HG03571 (cell line): Measurements from ENCODE around the gene ACAP1.

Experiments
- ATAC-seq: cut with Tn5 transposase; IDR thresholded peaks from one replicate; pipeline ENCODE4 v1.9.1; 2021; ENCODE audit not compliant: unreplicated experiment

ACAP1 gene

DNA sequence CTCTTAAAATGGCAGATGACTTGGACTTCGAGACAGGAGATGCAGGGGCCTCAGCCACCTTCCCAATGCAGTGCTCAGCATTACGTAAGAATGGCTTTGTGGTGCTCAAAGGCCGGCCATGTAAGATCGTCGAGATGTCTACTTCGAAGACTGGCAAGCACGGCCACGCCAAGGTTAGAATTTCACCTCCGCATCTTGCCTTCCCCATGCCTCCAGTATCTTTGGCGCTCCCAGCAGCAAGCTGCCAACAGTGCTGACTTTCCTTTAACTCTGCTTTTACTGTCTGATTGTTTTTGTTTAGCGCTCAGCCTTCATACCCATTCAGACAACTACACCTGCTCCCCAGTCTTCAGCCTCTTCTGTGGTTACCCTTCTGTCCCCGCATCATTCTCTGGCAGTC is 26.7 kb upstream of the ACAP1 start:
- no peak for ATAC-seq

- no peak for ATAC-seq
Observed at GRCh38 chr17:7311110-7311705, 25.1 kb upstream of the ACAP1 start.

DNA sequence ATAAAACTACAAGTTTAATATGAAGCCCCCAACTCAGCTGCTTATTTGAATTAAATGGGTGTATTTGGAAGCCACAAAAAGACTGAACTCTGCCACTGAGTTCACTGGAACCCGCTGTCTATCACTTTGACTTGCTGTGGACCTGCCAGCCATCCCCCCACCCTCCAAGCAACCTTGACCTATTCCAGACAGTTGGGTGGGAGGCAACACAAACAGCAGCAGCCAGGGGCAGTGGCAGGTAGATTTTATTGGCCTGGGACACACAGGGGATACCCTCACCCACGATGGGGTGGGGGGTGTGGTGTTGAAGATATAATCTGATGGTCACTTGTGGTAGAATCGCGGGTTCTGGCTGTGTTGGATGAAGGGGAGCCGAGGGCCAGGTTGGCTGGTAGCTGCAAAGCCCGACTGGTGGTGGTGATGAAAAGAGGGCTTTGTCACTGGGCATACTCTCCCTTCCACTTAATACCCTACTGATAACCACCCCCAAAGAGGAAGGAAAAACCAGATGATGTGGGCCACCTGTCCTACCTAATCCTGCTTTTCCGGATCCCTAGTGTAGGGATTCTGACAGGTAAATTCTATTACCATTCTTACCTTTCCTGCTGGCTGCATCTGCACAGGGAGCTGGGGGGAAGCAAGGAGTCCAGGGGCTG is 23.8 kb upstream of the ACAP1 start:
- ATAC-seq: no peak

DNA sequence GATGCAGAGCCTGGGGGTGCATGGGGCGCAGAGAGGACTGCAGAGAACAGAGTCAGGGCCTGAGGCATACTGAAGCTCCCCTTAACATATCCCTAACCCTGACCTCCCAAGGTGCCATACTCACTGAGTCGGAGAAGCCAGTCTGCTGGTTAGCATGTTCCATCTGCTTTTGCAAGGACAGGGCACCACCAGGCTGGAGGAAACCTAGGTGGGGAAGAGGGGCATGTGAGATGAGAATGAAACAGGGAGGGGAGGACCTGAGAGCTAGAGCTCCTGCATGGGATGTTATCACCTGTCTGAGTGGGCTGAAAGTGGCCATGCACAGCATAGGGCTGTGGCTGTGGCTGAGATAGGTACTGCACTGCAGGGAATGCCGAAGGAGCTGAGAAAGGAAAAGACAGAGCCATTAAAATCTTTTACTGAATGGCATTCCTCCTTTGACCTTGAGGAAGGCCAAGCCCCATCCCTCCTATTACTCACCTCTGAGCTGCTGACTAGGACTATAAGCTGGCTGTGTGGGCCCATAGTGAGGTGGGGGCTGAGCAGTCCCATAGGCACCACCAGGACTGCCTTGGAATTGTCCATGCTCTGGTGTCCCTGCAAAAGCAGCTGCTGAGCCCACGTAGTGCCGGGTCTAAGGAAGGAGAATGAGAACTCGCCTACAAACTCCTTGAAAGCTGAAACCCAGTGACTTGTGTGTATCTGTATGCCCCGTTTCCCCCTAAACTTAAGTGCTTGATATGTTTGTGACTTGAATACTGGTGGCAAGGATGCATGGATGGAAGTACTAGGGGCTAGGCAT is 23.0 kb upstream of the ACAP1 start:
- ATAC-seq: no peak

DNA sequence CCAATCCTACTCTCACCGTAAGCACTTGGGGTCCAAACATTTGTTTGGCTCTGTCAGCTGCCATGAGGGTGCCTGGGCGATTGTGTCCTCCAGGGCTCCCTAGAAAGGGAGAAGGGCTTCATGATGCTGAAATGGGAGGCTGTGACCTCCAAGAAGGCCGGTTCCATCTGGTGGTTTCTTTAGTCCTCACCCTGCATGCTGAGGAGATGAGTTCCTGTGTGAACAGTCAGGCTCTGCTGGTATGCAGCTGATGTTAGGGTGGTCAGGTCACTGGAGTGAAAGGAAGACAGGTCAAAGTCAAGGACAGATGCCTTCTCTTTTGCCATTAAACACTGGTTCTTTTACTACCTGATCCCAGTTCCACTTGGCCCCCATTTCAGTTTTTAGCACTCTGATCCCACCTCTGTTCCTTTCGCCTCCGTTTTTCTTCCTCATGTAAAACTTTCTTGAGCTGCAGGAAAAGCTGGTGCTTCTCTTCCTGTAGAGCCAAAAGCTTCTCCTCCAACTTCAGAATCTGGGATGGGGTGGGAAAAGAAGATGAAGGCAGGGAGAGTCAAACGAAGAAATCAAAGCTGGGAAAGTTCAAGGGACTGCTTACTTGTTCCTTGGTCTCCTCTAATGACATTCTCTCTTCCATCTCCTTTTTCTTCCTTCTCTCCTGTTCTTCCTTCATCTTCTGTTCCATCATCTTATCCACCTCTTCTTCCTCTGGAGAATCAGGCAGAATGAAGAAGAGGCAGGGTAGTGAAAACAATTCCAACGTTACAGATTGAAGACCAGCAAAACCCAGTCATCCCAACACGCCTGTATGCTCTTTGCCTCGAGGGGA is 22.2 kb upstream of the ACAP1 start:
- no peak for ATAC-seq

DNA sequence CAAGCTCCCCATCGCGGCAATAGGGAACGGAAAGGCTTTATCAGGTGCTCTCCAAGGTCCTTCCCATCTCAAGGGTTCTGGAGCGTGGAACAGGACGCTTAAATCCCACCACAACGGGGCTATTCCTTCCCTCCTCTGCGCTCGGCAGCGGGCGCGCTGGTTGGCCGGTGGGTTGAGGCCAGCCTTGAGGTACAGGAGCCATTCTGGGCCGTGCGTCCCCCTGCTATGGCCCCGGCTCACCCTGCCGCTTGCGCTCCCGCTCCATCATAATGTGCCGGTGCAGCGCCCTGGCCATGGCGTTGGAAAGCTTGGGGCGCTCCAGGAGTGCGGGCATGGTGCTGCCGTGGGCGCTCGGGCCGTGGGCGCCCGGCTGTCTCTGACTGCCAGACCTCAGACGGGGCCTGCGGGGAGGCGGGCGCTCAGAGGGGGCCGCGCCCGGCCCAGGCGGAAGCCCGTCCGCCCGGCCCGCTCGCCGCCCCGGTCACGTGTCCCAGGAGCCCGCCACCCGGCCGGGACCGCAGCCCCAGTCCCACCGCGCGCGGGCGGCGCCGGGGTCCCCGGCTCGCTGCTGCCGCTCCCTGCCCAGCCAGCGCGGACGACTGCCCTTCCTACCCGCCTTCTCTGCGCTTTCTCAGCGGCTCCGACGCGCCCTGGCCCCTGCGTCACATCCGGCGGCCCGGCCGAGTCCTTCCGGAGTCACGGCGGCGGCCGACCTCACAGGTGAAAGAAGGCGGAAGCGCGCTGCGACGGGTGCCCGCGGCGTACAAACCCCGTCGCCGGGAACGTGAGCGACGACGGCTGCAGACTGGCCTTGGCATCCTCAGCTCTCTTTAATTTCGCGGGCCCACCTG is 21.4 kb upstream of the ACAP1 start, which contains the start of gene GPS2:
Gene GPS2, minus strand, starts transcription at position 642 of the 851 bp plus-strand sequence. Its CDS starts 308 bp downstream, at position 334.
- ATAC-seq: peak; percentile 49

DNA sequence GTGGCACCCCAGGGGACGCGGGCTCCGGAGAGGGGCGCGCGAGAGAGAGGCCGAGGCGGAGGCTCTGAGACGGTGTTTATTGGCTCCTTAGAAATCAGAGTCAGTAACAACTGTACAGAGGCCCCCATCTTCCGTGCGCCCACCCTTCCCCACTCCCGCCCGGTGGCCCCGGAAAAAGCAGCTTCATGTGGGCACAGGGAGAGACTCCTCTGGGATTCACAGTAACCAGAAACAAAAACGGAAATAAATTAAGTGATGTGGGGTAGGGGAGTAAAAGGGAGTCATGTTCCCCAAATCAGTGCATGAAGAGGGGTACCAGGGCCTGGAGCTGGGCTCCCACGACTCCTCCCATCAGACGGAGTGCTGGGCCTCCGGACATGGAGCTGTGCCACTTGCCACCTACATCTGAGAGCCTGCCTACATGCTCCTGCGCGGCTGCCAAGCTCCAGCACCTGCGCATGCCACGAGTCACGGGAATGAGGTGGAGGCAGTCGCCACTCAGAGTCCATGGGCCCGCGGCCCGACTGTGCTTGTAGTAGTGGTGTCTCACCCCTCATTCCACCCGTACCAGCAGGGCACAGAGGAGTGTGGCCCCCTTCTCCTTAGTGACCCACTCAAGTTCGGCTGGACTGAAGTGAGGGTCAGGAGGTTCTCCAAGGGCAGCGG is 20.6 kb upstream of the ACAP1 start:
- no peak for ATAC-seq

GRCh38 chr17:7317161-7317803 is 19.0 kb upstream of the ACAP1 start:
- ATAC-seq: no peak

DNA sequence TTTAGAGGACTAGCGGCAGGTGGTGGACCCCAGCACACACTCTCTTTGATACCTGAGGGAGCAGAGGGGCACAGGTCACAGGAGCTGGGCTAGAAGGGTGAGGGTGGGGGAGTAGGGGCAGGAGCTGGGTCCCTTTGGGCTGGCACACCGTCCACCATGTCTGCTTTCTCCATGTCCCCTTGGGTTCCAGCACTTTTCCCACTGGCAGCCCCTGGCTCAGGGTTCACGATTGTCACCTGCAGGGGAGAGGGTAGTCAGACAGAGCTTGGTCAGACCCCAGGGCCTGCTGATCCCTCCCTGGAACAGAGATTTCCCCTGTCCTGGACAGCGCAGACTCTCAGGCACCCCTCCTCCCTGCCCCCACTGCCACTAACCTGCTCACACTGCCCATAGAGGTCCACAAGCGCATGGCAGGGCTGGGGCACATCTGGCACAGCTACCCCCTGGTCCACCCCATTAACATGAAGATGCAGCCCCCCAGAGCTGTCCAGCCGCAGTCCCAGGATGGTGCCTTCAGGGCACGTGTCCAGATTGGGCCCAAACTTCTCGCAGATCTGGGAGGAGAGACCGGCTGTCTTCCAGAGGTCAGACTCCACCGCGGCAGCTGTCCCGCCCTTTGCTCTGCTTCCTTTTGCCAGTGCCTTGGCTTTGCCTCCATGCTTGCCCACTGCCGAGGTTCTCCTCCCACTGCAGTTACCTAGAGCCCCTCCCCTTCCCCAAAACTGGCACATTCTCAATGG is 18.0 kb upstream of the ACAP1 start:
- no peak for ATAC-seq

- ATAC-seq: no peak
Observed at GRCh38 chr17:7321466-7321865, 14.9 kb upstream of the ACAP1 start.

- ATAC-seq: no peak
Observed at GRCh38 chr17:7322520-7323194, 13.7 kb upstream of the ACAP1 start.

DNA sequence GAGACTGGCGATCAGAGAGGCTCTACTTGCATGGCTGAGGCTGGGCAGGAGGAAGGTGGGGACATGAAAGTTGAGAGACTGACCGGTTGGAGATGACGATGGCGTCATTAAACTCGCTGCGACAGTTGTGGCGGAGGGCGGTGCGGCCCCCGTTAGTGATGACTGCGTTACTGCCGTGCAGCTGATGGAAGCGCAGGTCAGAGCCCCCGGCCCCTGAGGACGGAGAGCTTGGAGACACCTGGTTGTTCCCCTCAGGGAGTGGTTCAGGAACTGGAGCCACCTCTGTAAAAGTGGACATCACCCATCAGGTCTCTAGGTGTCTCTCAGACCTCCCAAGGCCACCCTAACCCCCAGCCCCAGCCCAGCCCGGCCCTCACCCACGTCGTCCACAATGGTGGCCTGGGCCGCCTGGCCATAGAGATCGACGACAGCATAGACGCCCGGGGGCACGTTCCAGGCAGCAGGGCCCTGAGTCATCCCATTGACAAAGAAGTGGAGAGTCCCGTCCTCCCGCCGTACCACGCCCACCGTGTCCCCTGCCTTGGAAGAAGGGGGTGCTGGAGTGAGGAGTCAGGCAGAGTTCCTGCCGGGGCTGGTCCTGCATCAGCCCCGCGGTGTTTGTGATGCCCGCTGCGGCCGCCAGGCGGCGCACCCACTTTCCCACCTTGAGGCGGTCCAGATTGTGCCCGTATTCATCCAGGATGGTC is 12.4 kb upstream of the ACAP1 start:
- ATAC-seq: no peak

DNA sequence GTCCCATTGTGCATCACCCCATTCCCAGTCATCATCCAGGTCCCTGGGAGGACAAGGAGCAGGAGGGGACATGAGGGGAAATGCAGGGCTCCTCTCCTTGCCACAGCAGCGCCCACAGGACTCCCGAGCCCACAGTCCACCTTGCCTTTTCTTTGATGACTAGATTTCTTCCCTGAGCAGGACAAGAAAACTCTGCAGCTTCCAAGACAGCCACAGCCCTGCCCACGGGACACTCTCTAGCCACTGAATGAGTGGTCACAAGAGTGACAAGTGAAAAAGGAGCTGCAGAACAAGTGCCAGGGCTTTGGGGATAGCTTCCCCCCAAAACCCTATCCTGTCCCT is 11.9 kb upstream of the ACAP1 start:
- no peak for ATAC-seq

DNA sequence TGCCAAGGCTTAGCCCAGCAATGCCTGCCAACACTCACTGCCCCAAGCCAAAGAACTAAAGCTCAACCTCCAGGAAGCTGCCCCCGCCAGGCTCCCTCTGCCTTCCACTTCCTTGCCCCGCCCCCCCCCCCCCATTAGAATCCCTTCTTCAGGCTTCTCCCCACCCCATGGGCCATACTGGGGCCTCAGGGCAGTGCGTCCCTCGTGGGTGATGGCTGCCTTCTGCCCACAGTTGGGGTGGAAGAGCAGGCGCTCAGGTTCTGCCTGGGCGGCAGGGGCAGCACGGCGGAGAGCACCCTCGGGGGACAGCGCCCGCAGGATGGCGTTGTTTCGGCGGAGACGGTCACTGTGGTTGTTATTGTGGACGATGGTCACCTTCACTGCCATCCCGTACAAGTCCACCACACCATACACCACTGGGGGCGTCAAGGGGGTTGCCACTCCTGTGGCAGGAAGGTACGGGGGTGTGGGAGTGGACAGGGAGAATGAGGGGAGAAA is 11.2 kb upstream of the ACAP1 start:
- ATAC-seq: no peak

DNA sequence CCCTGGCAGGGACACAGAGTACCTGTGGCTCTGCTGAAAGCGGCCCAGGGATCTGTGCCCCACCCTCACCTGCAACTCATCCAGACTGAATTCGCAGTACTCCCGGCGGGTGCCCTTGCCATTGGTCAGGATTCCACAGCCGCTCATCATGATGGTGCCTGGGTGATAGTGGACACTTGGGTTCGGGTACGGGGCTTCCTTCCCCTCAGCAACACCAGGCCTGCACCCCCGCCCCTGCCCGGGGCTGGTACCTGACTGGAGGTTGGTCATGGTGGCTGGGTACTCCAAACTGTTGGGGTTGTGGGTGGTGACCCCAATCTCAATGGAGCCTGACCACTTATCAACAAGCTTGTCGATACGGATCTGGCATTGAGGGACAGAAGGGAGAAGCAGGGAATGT is 10.1 kb upstream of the ACAP1 start:
- ATAC-seq: no peak

DNA sequence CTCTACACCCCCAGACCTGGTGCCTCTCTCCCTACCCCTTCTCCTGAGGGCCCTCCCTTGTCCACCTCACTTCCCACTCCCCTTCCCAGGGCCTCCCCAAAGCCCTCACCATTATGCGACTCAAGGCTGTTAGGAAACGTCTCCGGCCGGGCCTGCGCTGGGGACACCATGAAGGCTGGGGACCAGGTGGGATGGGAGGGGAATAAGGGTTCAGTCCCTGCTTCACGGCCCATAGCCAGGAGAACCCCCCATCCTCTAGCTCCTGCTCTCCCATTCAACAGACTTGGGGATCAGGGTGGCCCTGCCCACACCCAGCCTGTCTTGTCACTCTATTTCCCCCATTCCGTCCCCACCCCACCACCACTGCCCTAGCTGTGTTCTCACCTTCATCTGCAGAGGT is 9.3 kb upstream of the ACAP1 start:
- no peak for ATAC-seq

- no peak for ATAC-seq
Observed at GRCh38 chr17:7327501-7327900, 8.8 kb upstream of the ACAP1 start.
